B cell (primary cell): ENCODE results near the gene IQCM.
"Not testable (repeated sequence)": the region's sequence is repeated elsewhere in the genome, so short reads cannot be mapped to it uniquely, and the experiment has no call there.

Source experiments
- EZH2 ChIP-seq: IDR thresholded peaks from 2 replicates; pipeline ENCODE4 v1.6.1; 2012; ENCODE audit warnings: borderline replicate concordance, low read depth, mild to moderate bottlenecking, moderate library complexity, low read length; ENCODE audit not compliant: insufficient read depth, poor library complexity, severe bottlenecking
- TF ChIP-seq, protein P1 (sequence below): fragments of 200-600 bp; IDR thresholded peaks from one replicate; pipeline ENCODE4 v1.8.0; 2022; ENCODE audit warnings: antibody characterized with exemption, mild to moderate bottlenecking

DNA sequence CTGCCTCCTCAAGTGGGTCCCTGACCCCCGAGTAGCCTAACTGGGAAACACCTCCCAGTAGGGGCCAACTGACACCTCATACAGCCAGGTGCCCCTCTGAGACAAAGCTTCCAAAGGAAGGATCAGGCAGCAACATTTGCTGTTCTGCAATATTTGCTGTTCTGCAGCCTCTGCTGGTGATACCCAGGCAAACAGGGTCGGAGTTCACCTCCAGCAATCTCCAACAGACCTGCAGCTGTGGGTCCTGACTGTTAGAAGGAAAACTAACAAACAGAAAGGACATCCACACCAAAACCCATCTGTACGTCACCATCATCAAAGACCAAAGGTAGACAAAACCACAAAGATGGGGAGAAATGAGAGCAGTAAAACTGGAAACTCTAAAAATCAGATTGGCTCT is 347.0 kb downstream of the IQCM start:
- TF ChIP-seq, protein P1, sequence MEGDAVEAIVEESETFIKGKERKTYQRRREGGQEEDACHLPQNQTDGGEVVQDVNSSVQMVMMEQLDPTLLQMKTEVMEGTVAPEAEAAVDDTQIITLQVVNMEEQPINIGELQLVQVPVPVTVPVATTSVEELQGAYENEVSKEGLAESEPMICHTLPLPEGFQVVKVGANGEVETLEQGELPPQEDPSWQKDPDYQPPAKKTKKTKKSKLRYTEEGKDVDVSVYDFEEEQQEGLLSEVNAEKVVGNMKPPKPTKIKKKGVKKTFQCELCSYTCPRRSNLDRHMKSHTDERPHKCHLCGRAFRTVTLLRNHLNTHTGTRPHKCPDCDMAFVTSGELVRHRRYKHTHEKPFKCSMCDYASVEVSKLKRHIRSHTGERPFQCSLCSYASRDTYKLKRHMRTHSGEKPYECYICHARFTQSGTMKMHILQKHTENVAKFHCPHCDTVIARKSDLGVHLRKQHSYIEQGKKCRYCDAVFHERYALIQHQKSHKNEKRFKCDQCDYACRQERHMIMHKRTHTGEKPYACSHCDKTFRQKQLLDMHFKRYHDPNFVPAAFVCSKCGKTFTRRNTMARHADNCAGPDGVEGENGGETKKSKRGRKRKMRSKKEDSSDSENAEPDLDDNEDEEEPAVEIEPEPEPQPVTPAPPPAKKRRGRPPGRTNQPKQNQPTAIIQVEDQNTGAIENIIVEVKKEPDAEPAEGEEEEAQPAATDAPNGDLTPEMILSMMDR: not testable (repeated sequence)
- TF ChIP-seq EZH2: not testable (repeated sequence)
